ENCODE results near the gene SYT1. TPM values are rescaled to one million over a fixed set of nuclear protein-coding genes. Genes with fewer than 3 reads are reported as not detected.

Gene SYT1
- total RNA-seq, 1 donor from 2014 or later = 0.30 TPM

DNA sequence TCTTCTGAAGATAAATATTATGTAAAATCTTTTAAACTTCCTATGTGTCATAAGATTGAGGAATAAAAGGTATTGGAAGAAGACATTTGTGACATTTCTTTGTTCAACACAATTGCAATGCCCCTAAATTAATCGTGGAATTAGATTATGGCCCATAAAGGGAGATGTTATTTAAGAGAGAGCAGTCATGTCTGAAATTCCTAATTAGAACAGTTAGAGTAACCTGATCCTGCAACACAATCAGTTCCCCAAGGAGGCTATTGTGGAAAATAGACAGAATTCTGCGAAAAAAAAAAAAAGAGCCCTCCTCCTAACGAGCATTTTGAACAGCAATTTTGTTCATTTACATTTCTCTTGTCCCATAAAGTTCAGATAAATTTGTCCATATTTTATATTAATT lies 486.7 kb downstream of the SYT1 start:
- no peaks in the 10 kb centered on the region for H3K36me3 ChIP-seq
- no peaks in the 10 kb centered on the region for H3K9me3 ChIP-seq (replicated peaks)
- intact Hi-C loops (cut with micrococcal nuclease) = no loop called here
- no peak overlapping the region for H3K4me3 ChIP-seq
- H3K4me1 ChIP-seq = no peaks in the 10 kb centered on the region
- H3K27ac ChIP-seq (replicated peaks) = no peak overlapping the region
- H3K27me3 ChIP-seq (ENCODE audit: low read depth) = no peaks in the 10 kb centered on the region
- TF ChIP-seq, protein P1, sequence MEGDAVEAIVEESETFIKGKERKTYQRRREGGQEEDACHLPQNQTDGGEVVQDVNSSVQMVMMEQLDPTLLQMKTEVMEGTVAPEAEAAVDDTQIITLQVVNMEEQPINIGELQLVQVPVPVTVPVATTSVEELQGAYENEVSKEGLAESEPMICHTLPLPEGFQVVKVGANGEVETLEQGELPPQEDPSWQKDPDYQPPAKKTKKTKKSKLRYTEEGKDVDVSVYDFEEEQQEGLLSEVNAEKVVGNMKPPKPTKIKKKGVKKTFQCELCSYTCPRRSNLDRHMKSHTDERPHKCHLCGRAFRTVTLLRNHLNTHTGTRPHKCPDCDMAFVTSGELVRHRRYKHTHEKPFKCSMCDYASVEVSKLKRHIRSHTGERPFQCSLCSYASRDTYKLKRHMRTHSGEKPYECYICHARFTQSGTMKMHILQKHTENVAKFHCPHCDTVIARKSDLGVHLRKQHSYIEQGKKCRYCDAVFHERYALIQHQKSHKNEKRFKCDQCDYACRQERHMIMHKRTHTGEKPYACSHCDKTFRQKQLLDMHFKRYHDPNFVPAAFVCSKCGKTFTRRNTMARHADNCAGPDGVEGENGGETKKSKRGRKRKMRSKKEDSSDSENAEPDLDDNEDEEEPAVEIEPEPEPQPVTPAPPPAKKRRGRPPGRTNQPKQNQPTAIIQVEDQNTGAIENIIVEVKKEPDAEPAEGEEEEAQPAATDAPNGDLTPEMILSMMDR (IDR thresholded peaks at IDR 0.05; ENCODE audit: borderline replicate concordance) = no peak
- DNase-seq = no peak

DNA sequence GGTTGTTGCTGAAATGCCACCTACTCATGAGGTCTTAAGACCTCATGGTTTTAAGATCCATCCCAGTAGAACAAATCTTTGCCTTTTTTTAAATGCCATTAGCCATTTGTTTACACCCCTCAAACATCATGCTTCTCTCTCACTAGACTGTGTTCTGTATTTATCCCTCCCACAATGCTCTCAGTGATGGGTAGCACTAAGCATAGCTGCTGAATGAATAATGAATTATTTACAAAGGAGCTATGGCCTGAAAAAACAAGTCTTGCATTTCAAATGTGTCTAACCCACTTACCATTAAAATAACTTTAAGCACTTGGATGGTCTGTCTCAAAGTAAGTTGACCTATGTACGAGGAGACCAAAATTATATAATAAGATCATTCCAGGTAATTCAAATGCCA lies 491.6 kb downstream of the SYT1 start:
- Histone ChIP-seq H3K4me3 (no peak overlapping the region), H3K27ac (replicated peaks) (no peak overlapping the region), H3K27me3 (ENCODE audit: low read depth) (no peaks in the 10 kb centered on the region), H3K36me3 (no peaks in the 10 kb centered on the region), H3K4me1 (no peaks in the 10 kb centered on the region), H3K9me3 (replicated peaks) (no peaks in the 10 kb centered on the region)
- no peak for DNase-seq
- TF ChIP-seq, protein P1 (IDR thresholded peaks at IDR 0.05; ENCODE audit: borderline replicate concordance) = no peak
- intact Hi-C loops (cut with micrococcal nuclease) = no loop called here

DNA sequence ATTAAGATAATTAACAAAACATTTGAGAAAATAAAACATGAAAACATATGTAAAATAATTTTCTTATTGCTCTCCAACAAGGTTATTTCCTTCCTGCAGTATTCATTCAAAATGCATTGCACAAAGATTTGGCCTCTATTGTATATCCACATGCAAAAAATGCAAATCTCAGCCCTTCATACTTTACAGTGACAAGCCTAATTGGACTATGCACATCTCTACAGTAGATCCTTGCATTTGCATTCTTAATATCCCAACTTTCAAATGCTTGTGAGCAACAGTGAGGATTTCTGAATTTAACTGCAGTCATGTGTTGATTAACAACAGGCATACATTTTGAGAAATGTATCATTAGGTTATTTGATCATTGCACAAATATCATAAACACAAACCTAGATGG lies 492.5 kb downstream of the SYT1 start:
- intact Hi-C loops (cut with micrococcal nuclease) = no loop called here
- H3K36me3 ChIP-seq = no peaks in the 10 kb centered on the region
- H3K27ac ChIP-seq (replicated peaks) = no peak overlapping the region
- no peak overlapping the region for H3K4me3 ChIP-seq
- TF ChIP-seq, protein P1 (IDR thresholded peaks at IDR 0.05; ENCODE audit: borderline replicate concordance) = no peak
- H3K4me1 ChIP-seq = no peaks in the 10 kb centered on the region
- H3K9me3 ChIP-seq (replicated peaks) = no peaks in the 10 kb centered on the region
- no peaks in the 10 kb centered on the region for H3K27me3 ChIP-seq (ENCODE audit: low read depth)
- no peak for DNase-seq

DNA sequence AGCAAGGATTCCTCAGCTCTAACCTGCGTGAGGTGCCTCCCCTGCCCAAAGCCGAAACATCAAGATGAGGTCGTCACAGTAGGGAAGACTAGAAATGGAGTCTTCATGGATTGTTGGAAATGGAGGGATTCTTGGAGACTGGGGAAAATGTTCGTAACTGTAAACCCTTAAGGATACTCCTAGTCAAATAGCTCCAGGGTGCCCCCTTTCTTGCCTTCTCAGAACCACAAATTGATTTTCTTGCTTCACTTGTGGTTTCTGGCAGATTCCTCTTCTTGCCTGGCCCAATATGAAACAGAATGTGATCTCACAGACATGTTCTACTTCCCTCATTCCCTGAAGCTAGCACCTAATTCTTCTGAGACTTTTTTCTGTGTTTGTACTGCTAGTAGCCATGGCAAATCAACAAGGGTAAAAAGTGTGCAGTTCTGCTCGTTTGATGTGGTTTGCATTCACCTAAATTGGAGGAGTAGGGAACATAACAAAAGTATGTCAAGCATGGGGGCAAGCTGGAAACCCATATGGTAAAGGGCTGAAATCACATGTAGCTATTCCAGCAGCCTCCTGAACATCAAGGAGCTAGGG lies 494.2 kb downstream of the SYT1 start:
- intact Hi-C loops (cut with micrococcal nuclease) = no loop called here
- no peaks in the 10 kb centered on the region for H3K9me3 ChIP-seq (replicated peaks)
- H3K4me3 ChIP-seq = no peak overlapping the region
- no peak for DNase-seq
- no peaks in the 10 kb centered on the region for H3K4me1 ChIP-seq
- H3K27ac ChIP-seq (replicated peaks) = no peak overlapping the region
- no peaks in the 10 kb centered on the region for H3K36me3 ChIP-seq
- H3K27me3 ChIP-seq (ENCODE audit: low read depth) = no peaks in the 10 kb centered on the region
- TF ChIP-seq, protein P1 (IDR thresholded peaks at IDR 0.05; ENCODE audit: borderline replicate concordance) = no peak

DNA sequence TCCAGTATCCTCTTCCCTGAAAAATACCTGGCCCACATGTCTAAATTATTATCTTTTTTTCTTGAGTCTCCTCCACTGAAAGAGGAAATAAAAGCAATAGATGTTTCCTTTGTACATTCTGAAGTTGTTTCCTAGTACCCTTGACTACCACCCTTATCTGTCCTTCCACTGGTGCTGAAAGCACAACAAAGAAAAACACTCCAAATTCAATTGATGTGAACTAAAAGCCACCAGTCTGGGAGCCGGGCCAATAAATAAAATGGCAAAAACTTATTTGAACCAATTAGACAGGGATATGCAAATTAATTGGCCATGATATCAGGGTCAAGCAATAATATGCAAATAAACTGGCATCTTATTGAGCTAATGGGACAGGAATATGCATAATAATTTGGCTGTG lies 495.7 kb downstream of the SYT1 start:
- intact Hi-C loops (cut with micrococcal nuclease) = no loop called here
- Histone ChIP-seq H3K9me3 (replicated peaks) (no peaks in the 10 kb centered on the region), H3K4me1 (no peaks in the 10 kb centered on the region), H3K27ac (replicated peaks) (no peak overlapping the region), H3K27me3 (ENCODE audit: low read depth) (no peaks in the 10 kb centered on the region), H3K4me3 (no peak overlapping the region), H3K36me3 (no peaks in the 10 kb centered on the region)
- DNase-seq = no peak
- TF ChIP-seq, protein P1 (IDR thresholded peaks at IDR 0.05; ENCODE audit: borderline replicate concordance) = no peak

Data from left ventricle myocardium inferior (tissue), 1 donor.